NB4 (cell line): ENCODE results near the gene GPN1.

Source experiments
- MYC ChIP-seq: IDR thresholded peaks from 2 replicates; pipeline ENCODE4 v1.6.1; 2011; ENCODE audit warnings: low read depth, low read length
- POLR2A ChIP-seq: IDR thresholded peaks from 2 replicates; pipeline ENCODE4 v1.6.1; 2011; ENCODE audit warnings: mild to moderate bottlenecking; ENCODE audit not compliant: insufficient read length; ENCODE audit errors: extremely low read depth
- TF ChIP-seq, protein P1 (sequence below): IDR thresholded peaks from one replicate; pipeline ENCODE4 v1.5.1; 2012; ENCODE audit warnings: low read depth, low read length

DNA sequence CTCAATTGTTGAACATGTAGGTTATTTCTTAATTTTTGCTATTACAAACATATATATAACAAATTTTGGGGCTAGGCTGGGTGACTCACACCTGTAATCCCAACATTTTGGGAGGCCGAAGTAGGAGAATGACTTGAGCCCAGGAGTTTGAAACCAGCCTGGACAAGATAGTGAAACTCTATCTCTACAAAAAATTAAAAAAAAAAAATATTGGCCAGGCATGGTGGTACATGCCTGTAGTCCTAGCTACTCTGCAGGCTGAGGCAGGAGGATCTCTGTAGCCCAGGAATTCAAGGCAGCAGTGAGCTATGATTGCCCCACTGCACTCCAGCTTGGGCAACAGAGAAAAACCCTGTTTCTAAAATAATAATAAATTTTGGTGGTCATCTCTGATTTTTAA lies 58.4 kb downstream of the GPN1 start:
- TF ChIP-seq, protein P1, sequence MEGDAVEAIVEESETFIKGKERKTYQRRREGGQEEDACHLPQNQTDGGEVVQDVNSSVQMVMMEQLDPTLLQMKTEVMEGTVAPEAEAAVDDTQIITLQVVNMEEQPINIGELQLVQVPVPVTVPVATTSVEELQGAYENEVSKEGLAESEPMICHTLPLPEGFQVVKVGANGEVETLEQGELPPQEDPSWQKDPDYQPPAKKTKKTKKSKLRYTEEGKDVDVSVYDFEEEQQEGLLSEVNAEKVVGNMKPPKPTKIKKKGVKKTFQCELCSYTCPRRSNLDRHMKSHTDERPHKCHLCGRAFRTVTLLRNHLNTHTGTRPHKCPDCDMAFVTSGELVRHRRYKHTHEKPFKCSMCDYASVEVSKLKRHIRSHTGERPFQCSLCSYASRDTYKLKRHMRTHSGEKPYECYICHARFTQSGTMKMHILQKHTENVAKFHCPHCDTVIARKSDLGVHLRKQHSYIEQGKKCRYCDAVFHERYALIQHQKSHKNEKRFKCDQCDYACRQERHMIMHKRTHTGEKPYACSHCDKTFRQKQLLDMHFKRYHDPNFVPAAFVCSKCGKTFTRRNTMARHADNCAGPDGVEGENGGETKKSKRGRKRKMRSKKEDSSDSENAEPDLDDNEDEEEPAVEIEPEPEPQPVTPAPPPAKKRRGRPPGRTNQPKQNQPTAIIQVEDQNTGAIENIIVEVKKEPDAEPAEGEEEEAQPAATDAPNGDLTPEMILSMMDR: no peak
- TF ChIP-seq MYC (no peak), POLR2A (no peak)
